ENCODE results near the gene TMEM233.

Gene TMEM233

GRCh38 chr12:119683413-119683812 is 89.8 kb downstream of the TMEM233 start:
- no peak for DNase-seq

GRCh38 chr12:119683816-119684215 is 90.2 kb downstream of the TMEM233 start:
- no peak for DNase-seq

GRCh38 chr12:119684711-119685369 is 91.3 kb downstream of the TMEM233 start:
- DNase-seq: no peak

DNA sequence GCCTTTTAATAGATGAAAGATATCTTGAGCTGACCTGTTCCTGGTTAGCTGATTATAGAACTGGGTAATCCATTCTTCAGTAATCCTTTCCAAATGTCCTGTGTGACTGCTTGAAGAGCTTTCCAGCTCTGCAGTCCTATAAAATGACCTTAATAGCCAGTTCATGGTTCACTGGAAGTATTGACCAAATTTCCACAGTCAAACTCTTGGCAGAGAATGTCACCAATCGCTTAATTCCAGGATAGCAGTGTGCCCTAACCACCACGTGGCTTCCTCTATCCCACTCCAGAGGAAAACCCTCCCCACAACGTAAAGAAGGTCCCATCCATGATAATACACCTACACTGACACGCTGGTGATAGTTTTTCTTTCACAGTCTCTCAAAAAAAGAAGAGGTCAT is 91.8 kb downstream of the TMEM233 start:
- no peak for DNase-seq

DNA sequence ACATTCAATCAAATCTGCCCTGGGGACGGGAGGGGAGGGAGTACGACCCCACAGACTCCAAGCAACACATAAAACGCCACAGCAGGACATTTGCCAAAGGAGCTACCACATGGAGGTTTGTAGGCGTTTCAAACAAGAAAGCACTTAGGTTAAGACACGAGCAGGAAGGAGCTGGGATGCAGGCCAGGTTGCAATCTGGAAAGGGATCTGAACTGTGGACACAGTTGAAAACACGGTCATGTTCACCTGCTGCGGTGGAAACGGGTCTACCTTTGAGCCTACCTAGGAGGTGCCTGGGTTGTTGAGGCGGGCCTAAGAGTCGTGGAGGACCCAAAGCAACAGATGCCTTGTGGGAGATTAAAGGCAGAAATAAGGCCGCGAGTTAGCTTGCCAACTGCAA is 92.8 kb downstream of the TMEM233 start:
- DNase-seq: no peak

DNA sequence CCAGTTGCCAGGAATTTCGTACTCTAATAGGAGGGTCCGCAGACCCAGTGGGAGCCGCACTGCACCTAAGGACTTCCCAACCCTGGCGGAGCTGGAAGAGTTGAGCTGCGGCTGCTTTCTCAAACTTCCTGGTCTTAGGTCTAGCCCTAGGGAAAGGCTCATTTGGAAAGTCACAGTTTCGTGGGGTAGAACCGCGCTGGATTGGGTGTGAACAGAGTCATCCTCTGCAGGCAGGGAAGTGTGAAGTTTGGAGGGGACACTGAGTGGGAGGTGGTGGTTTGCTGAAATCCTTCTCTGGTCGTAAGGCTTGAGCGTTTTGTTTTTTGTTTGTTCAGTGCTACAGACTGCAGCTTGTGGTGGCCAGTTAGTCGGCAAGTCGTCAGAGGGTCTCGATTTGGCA is 93.2 kb downstream of the TMEM233 start:
- DNase-seq: no peak

DNA sequence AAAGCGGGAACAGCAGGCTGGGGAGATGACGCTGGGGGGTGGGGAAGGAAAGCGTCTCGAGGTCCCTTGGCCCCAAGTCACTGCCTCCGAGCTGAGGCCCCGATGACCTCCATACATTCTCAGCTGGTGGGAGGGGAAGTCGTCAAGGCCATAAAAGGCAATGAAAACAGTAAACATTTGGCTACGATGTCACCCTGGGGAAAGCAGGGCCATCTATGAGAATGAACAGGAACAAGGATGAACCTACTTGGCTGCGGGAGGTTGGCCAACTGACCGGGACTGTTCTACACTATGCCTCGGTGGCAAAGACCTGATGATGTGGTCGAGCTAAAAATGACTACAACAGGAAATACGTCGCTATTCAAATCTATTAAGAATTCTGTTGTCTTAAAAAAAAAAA is 93.8 kb downstream of the TMEM233 start:
- no peak for DNase-seq

DNA sequence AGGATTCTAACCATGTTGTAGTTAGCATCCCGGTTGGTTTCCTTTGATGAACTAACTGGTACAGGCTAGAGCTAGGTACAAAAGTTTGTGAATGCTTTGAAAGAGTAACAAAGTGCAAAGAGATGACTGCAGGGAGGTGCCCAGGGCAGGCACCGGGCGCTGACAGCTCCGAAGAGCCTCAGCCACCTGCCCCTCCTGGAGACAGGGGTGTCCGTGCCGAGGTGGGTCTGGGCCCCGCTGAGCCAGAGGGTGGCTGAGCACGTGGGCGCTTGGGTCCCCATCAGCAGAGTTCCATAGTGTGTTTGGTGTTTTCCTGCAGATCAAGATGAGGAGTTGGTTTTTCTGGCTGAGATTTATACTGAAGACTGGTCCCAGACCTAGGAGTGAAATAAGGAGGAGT is 94.3 kb downstream of the TMEM233 start:
- DNase-seq: no peak

- DNase-seq: no peak
Measured at GRCh38 chr12:119689935-119690500, 96.4 kb downstream of the TMEM233 start.

- DNase-seq: no peak
Measured at GRCh38 chr12:119691202-119691810, 97.7 kb downstream of the TMEM233 start.

- no peak for DNase-seq
Measured at GRCh38 chr12:119692410-119692809, 98.8 kb downstream of the TMEM233 start.
